Activated T-helper 2 cell treated with anti-CD3 and anti-CD28 coated beads, Interferon-gamma antibody, Interleukin-2, Interleukin-4, amounts not matched to agents 10 μg/mL and 5 μg/mL and 100 μg/mL, durations not matched to agents 14 hours and 24 hours and 36 hours (primary cell): ENCODE measurements around the gene MYO5A. TPM values are rescaled to one million over a fixed set of nuclear protein-coding genes. Genes with fewer than 3 reads are reported as not detected.
"Not testable (repeated sequence)": the region's sequence is repeated elsewhere in the genome, so short reads cannot be mapped to it uniquely, and the experiment has no call there.

Experiments used
- DNase-seq: peaks from one replicate; pipeline ENCODE4 v3.0.0; 2021; ENCODE audit warnings: low spot score
- H3K27ac Mint-ChIP-seq: one replicate; pipeline ENCODE4 v1.8.0; 2021; ENCODE audit warnings: mixed read lengths
- H3K27me3 Mint-ChIP-seq: one replicate; pipeline ENCODE4 v1.8.0; 2021; ENCODE audit warnings: low read depth, mixed read lengths
- H3K36me3 Mint-ChIP-seq: one replicate; pipeline ENCODE4 v1.8.0; 2021; ENCODE audit warnings: low read depth, mixed read lengths
- H3K4me1 Mint-ChIP-seq: one replicate; pipeline ENCODE4 v1.8.0; 2021; ENCODE audit warnings: low read depth, mixed read lengths
- H3K4me3 Mint-ChIP-seq: one replicate; pipeline ENCODE4 v1.8.0; 2021; ENCODE audit warnings: low read depth, mild to moderate bottlenecking, moderate library complexity, mixed read lengths
- H3K9me3 Mint-ChIP-seq: one replicate; pipeline ENCODE4 v1.8.0; 2021; ENCODE audit warnings: mixed read lengths
- intact Hi-C: fragments of 100-400 bp; cut with micrococcal nuclease; formaldehyde crosslinking; loops from one replicate; pipeline ENCODE4 v1.15.1; 2023
- total RNA-seq: library from RNA; stranded (reverse); gene quantifications from 2 replicates; pipeline ENCODE4 v1.2.3, GENCODE V29; 2022

Gene MYO5A
- total RNA-seq, 1 donor from 2014 or later = 23.6 TPM

DNA sequence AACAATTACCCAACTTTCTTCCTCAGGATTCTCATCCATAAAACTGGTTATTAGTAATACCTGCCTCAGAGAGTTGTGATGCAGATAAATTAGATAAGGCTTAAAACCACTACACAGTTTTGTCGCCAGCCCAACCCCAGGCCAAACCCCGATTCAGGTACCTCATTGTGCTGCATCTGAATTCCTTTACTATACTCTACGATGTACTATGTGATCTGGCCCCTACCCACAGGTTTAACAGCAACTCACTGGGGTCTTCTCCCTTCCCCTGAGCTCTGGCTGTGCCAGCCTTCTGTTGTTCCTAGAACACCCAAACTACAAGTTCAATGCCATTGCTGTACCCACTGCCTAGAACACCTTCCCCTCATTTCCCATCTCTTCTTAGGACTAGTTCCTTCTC is 64.6 kb downstream of the MYO5A start:
- H3K4me1 Mint-ChIP-seq = peaks cover 38% of the 10 kb centered on the region
- H3K27me3 Mint-ChIP-seq = no peaks in the 10 kb centered on the region
- no peak overlapping the region for H3K4me3 Mint-ChIP-seq
- peaks cover 15% of the 10 kb centered on the region for H3K36me3 Mint-ChIP-seq
- intact Hi-C loops = loop anchor here (2.0 kb wide), 1 partner anchor 65 kb away; the partner anchor contains the start of gene MYO5A
- DNase-seq = no peak
- peaks cover 5% of the 10 kb centered on the region for H3K9me3 Mint-ChIP-seq
- H3K27ac Mint-ChIP-seq = peak overlapping the region; percentile 72

DNA sequence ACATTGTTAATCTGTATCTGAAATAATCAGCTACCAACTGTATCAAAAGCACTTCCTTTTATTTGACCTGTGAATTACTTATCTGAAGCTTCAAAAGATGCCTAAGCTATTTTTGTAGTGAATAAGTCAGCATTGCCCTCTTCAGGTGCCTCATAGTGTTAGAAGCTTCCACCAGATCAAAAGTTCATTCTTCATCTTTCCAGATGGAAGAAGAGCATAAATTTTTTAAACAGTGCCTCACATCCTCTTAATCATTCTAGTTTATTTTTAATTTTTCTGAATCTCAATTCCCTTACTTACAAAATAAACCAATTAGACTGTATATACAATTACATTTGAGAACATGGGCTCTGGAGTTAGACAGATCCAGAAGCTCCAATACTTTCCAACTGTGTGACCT is 65.0 kb downstream of the MYO5A start:
- intact Hi-C loops = loop anchor here (2.0 kb wide), 1 partner anchor 65 kb away; the partner anchor contains the start of gene MYO5A
- DNase-seq = no peak
- Mint-ChIP-seq H3K4me3 (no peak overlapping the region), H3K4me1 (peaks cover 38% of the 10 kb centered on the region), H3K36me3 (peaks cover 16% of the 10 kb centered on the region), H3K27ac (no peak overlapping the region), H3K9me3 (peaks cover 5% of the 10 kb centered on the region), H3K27me3 (no peaks in the 10 kb centered on the region)

DNA sequence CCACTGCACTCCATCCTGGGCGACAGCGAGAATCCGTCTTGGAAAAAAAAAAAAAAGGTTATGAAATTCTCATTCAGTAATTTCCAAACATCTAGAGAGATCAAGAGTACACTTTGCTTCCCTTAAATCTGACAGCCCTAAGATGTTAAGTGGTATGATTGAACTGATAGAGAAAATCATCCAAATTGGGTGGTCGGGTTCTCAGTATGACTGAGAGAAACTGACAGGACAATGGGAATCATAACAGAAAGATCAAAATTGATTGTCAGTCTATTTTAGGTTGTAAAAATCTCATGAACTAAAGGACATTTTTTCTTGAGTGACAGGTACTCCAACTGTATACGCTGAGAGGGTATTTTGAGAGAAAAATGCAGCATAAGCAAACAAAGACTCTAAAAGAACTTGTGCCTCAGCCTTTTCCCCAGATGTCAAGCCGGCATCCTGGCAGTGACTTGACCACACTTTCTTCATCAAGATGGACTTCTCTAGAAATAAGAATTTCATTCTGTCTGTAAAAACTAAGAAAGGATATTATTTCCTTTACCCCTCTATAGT is 65.8 kb downstream of the MYO5A start:
- H3K36me3 Mint-ChIP-seq = peaks cover 16% of the 10 kb centered on the region
- H3K4me3 Mint-ChIP-seq = no peak overlapping the region
- no peak for DNase-seq
- peaks cover 5% of the 10 kb centered on the region for H3K9me3 Mint-ChIP-seq
- intact Hi-C loops = no loop called here
- no peaks in the 10 kb centered on the region for H3K27me3 Mint-ChIP-seq
- H3K27ac Mint-ChIP-seq = no peak overlapping the region
- H3K4me1 Mint-ChIP-seq = peaks cover 38% of the 10 kb centered on the region

DNA sequence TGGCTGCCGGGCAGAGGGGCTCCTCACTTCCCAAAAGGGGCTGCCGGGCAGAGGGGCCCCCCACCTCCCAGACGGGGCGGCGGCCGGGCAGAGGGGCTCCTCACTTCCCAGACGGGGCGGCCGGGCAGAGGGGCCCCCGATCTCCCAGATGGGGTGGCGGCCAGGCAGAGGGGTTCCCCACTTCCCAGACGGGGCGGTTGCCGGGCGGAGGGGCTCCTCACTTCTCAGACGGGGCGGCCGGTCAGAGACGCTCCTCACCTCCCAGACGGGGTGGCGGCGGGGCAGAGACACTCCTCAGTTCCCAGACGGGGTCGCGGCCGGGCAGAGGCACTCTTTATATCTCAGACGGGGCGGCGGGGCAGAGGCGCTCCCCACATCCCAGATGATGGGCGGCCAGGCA is 69.0 kb downstream of the MYO5A start:
- intact Hi-C loops, H3K27me3 Mint-ChIP-seq, H3K4me3 Mint-ChIP-seq, DNase-seq, H3K27ac Mint-ChIP-seq: not testable (repeated sequence)
- Mint-ChIP-seq H3K4me1 (peaks cover 29% of the 10 kb centered on the region), H3K9me3 (peaks cover 12% of the 10 kb centered on the region), H3K36me3 (peaks cover 30% of the 10 kb centered on the region)

DNA sequence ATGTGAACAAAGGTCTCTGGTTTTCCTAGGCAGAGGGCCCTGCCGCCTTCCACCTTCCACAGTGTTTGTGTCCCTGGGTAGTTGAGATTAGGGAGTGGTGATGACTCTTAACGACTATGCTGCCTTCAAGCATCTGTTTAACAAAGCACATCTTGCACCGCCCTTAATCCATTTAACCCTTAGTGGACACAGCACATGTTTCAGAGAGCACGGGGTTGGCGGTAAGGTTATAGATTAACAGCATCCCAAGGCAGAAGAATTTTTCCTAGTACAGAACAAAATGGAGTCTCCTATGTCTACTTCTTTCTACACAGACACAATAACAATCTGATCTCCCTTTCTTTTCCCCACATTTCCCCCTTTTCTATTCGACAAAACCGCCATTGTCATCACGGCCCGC is 69.4 kb downstream of the MYO5A start:
- intact Hi-C loops, DNase-seq, H3K27ac Mint-ChIP-seq, H3K4me3 Mint-ChIP-seq, H3K27me3 Mint-ChIP-seq: not testable (repeated sequence)
- Mint-ChIP-seq H3K36me3 (peaks cover 34% of the 10 kb centered on the region), H3K9me3 (peaks cover 17% of the 10 kb centered on the region), H3K4me1 (peaks cover 29% of the 10 kb centered on the region)

DNA sequence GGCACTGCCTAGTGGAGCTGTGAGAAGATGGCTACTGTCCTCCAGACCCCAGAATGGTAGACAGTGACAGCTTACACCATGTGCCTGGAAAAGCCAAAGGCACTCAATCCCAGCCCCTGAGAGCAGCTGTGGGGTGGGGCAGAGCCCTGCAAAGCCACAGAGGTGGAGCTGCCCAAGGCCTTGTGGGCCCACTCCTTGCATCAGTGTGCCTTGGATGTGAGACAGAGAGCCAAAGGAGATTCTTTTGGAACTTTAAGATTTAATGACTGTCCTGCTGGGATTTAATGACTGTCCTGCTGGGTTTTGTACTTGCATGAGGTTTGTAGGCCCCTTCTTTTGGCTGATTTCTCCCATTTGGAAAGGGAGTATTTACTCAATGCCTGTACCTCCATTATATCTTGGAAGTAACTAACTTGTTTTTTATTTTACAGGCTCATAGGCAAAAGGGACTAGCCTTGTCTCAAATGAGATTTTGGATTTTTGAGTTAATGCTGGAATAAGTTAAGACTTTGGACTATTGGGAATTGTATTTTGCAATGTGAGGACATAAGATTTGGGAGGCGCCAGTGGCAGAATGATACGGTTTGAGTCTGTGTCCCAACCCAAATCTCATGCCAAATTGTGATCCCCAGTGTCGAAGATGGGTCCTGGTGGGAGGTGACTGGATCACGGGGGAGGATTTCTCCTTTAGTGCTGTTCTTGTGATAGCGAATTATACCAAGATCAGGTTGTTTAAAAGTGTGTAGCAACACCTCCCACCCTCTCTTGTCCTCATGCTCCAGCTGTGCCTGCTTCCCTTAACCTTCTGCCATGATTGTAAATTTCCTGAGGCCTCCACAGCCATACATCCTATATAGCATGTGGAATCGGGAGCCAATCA is 80.4 kb downstream of the MYO5A start:
- no peak overlapping the region for H3K27ac Mint-ChIP-seq
- intact Hi-C loops = no loop called here
- no peaks in the 10 kb centered on the region for H3K36me3 Mint-ChIP-seq
- peaks cover 7% of the 10 kb centered on the region for H3K9me3 Mint-ChIP-seq
- no peak overlapping the region for H3K4me3 Mint-ChIP-seq
- H3K4me1 Mint-ChIP-seq = peaks cover 6% of the 10 kb centered on the region
- no peaks in the 10 kb centered on the region for H3K27me3 Mint-ChIP-seq
- DNase-seq = no peak

DNA sequence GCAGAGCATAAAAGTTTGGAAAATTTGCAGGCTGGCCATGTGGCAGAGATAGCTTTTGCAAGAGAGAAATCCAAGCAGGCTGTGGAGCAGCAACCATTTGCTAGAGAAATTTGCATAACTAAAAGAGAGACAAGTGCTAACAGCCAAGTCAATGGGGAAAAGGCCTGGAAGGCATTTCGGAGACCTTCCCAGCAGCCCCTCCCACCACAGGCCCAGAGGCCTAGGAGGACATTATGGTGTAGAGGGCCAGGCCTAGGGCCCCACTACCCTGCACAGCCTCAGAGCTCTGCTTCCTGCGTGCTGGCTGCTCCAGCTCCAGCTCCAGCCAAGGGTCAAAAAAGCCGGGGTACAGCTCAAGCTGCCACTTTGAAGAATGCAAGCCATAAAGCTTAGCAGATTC is 82.7 kb downstream of the MYO5A start:
- peaks cover 8% of the 10 kb centered on the region for H3K4me1 Mint-ChIP-seq
- no peak overlapping the region for H3K4me3 Mint-ChIP-seq
- intact Hi-C loops = no loop called here
- H3K36me3 Mint-ChIP-seq = no peaks in the 10 kb centered on the region
- DNase-seq = no peak
- no peaks in the 10 kb centered on the region for H3K27me3 Mint-ChIP-seq
- H3K27ac Mint-ChIP-seq = no peak overlapping the region
- no peaks in the 10 kb centered on the region for H3K9me3 Mint-ChIP-seq

DNA sequence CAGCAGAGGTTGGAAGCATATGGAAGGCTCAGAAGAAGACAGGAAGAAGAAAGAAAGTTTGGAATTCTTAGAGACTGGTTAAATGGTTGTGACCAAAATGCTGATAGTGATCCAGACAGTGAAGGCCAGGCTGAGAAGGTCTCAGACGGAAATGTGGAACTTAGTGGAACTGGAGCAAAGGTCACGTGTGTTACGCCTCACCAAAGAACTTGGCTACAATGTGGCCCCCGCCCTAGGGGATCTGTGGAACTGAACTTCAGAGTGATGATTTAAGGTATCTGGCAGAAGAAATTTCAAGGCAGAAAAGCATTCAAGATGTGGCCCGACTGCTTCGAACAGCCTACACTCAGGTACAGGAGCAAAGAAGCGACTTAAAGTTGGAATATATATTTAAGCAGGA is 83.1 kb downstream of the MYO5A start:
- no peak overlapping the region for H3K27ac Mint-ChIP-seq
- intact Hi-C loops = no loop called here
- H3K4me1 Mint-ChIP-seq = peaks cover 12% of the 10 kb centered on the region
- no peaks in the 10 kb centered on the region for H3K9me3 Mint-ChIP-seq
- no peak for DNase-seq
- no peak overlapping the region for H3K4me3 Mint-ChIP-seq
- H3K27me3 Mint-ChIP-seq = no peaks in the 10 kb centered on the region
- H3K36me3 Mint-ChIP-seq = no peaks in the 10 kb centered on the region

DNA sequence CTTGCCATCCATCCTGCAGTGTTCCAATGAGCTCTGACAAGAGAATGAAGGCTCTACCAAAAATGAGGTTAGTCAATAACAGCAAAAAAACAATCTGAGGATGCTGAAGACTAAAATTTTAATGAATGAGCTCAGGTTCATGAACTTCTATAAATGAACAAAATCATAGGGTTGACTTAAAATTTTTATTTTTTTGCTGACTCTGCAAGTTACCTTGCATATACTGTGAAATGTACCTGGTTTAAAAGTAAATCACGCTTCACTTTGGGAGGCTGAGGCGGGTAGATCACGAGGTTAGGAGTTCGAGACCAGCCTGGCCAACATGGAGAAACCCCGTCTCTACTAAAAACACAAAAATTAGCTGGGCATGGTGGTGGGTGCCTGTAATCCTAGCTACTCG is 85.5 kb downstream of the MYO5A start:
- H3K27me3 Mint-ChIP-seq, intact Hi-C loops, H3K9me3 Mint-ChIP-seq, H3K27ac Mint-ChIP-seq, H3K36me3 Mint-ChIP-seq, H3K4me3 Mint-ChIP-seq, DNase-seq: not testable (repeated sequence)
- H3K4me1 Mint-ChIP-seq = peaks cover 13% of the 10 kb centered on the region

DNA sequence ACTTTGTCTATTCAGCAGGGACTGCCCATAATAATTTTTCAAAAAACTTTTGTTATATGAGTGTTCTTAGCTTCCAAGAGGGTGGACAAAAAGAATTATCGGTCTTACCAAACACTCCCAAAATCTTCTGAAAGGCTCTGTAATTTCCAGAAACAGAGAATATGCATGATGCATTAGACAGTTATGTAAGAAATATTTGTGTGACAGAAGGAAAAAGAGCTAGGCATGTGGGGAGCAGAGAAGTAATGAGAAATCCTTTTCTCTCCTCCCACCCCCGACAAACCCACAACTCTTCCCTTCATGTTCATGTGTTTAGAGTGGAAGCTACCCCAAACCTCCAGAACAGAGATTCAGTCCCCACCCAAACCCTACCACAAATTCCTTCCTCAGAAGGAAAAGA is 86.8 kb downstream of the MYO5A start:
- H3K4me3 Mint-ChIP-seq = no peak overlapping the region
- DNase-seq = no peak
- intact Hi-C loops = no loop called here
- no peaks in the 10 kb centered on the region for H3K36me3 Mint-ChIP-seq
- H3K27ac Mint-ChIP-seq = no peak overlapping the region
- no peaks in the 10 kb centered on the region for H3K27me3 Mint-ChIP-seq
- H3K9me3 Mint-ChIP-seq = no peaks in the 10 kb centered on the region
- H3K4me1 Mint-ChIP-seq = peaks cover 14% of the 10 kb centered on the region

DNA sequence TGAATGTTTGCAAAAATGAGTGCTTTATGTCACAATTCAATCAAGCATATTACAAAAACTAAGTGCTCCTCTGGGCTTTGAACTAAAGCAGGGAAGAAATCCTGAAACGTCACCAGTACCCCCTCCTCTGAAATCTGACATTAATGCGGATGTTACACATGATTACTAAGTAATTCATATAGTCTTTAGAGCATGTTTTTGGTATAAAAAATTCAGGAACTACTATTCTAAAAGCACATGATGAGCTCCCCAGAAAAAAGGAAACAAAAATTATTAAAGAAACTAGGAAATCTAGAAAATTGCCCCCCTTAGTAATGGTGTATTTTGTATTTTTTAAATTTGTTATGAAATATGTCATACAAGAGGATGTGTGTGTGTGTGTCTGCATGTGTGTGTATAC is 87.7 kb downstream of the MYO5A start:
- H3K27ac Mint-ChIP-seq = no peak overlapping the region

DNA sequence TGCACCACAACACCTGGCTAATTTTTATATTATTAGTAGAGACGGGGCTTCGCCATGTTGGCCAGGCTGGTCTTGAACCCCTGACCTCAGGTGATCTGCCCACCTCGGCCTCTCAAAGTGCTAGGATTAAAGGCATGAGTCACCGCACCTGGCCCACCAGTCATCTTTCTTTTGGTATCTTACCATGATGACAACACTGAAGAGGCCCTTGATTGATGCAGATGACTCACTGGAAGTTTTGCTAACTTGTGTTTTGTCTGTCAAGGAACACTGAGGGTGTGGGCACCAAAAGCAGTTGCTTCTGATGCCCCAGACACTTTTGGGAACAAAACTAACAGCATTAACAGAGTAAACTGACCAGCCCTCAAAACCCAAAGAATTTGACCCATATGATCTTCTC is 88.3 kb downstream of the MYO5A start:
- H3K27me3 Mint-ChIP-seq = no peaks in the 10 kb centered on the region
- H3K27ac Mint-ChIP-seq = no peak overlapping the region
- no peaks in the 10 kb centered on the region for H3K9me3 Mint-ChIP-seq
- peaks cover 14% of the 10 kb centered on the region for H3K4me1 Mint-ChIP-seq
- intact Hi-C loops = no loop called here
- DNase-seq = no peak
- H3K36me3 Mint-ChIP-seq = no peaks in the 10 kb centered on the region
- no peak overlapping the region for H3K4me3 Mint-ChIP-seq

More for the DNA sequence above, 87.7 kb downstream of the MYO5A start:
- intact Hi-C loops = no loop called here
- no peaks in the 10 kb centered on the region for H3K36me3 Mint-ChIP-seq
- no peaks in the 10 kb centered on the region for H3K9me3 Mint-ChIP-seq
- no peak overlapping the region for H3K4me3 Mint-ChIP-seq
- H3K4me1 Mint-ChIP-seq = peaks cover 14% of the 10 kb centered on the region
- H3K27me3 Mint-ChIP-seq = no peaks in the 10 kb centered on the region
- DNase-seq = no peak

DNA sequence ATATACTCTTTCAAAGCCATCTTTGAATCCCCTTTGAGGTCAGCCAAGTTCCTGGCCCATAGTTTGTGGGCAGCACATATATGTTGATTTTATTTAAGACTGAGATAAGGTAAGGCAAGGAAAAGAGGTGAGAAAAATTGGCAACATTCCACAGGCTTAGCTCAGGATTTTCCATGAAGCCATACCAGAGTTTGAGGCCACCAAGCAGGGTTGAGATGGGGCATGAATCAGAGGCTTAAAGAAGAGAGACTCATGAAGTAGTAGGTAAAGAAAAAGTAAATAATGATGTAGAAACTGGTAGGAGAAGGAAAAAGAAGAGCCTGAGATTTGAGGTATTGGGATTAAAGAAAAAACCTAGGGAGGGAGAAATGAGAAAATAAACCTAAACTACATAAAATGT is 89.2 kb downstream of the MYO5A start:
- Mint-ChIP-seq H3K4me3 (no peak overlapping the region), H3K4me1 (peaks cover 11% of the 10 kb centered on the region), H3K36me3 (no peaks in the 10 kb centered on the region), H3K27me3 (no peaks in the 10 kb centered on the region), H3K9me3 (no peaks in the 10 kb centered on the region), H3K27ac (no peak overlapping the region)
- DNase-seq = no peak
- intact Hi-C loops = no loop called here
